CD4-positive, alpha-beta T cell treated with Interferon gamma for 1 hour (primary cell): ENCODE measurements around the gene TRIOBP.

Experiments
- DNase-seq: peaks from one replicate; pipeline ENCODE4 v3.0.0-alpha.2; 2020

Gene TRIOBP

GRCh38 chr22:37806409-37807333 is 109.8 kb downstream of the TRIOBP start:
- no peak for DNase-seq

- peak; percentile 88 for DNase-seq
Observed at GRCh38 chr22:37807410-37808293, 110.8 kb downstream of the TRIOBP start, which contains the start of gene GCAT. Gene GCAT, plus strand, starts transcription at chr22:37807934. Its CDS starts 34 bp downstream, at chr22:37807968.

DNA sequence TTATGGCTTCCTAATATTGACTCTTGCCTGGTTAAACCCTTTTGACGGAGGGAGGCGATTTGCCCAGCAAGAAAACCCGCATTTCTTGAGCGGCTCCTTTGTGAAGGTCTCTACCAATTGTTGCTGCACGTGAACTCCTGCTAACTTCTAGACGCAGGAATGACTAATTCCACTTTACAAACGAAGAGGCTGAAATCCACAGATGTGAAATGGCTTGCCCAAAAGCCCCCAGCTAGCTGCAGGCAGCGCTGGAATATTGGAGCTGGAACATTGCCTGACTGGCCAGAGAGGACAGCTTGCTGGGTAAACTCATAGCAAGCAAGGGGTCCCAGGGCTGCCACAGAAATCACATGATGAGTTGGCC is 111.4 kb downstream of the TRIOBP start:
- no peak for DNase-seq

DNA sequence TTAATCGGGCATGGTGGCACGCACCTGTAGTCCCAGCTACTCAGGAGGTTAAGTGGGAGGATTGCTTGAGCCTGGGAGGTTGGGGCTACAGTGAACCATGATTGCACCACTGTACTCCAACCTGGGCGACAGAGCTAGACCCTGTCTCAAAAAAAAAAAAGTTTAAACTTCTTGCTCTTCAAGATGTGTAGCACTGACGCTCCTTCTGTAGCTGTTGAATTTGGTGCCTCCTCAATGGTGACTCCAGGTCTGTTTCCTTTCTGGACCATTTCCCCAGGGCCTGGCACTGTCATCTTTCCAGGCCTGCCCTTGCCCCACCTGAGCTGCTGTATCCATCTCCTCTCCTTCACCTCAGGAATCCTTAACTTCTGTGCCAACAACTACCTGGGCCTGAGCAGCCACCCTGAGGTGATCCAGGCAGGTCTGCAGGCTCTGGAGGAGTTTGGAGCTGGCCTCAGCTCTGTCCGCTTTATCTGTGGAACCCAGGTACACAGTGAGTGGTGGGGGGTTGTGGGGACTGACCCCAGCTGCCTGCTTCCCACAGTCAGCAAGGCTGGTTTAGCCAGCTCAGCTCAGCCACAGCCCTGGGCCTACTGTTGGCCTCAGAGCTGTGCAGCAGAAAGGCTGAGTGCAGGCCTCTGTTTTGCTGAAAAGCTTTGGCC is 113.0 kb downstream of the TRIOBP start:
- DNase-seq = no peak

- no peak for DNase-seq
Observed at GRCh38 chr22:37811867-37812266, 115.0 kb downstream of the TRIOBP start.

DNA sequence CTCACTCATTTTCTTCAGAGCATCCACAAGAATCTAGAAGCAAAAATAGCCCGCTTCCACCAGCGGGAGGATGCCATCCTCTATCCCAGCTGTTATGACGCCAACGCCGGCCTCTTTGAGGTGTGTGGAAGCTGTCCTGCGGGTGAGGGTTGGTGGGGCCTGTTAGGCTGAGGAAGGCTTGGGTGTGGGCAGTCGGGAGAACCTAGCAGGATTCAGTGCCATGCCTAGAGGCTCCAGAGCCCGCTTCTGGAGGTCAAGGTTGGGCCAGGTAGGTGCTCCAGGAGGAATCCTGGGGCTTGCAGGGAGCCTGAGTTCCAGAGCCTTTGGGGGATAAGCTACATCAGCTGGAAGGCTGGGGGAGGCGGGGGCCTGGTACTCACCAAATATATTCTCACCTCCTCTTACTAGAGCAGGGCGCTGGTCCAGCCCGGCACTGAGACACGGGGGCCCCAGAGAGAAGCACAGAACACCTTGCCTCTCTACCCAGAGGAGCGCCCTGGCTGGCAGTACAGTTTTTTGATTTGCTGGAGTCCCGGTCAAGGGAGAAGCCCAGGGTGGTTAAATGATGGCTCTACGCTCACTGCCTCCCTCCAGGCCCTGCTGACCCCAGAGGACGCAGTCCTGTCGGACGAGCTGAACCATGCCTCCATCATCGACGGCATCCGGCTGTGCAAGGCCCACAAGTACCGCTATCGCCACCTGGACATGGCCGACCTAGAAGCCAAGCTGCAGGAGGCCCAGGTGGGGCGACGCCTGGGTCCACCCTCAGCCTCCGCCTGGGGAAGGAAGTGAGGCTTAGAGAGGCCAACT is 116.2 kb downstream of the TRIOBP start:
- DNase-seq = no peak

GRCh38 chr22:37815593-37815992 is 118.7 kb downstream of the TRIOBP start:
- DNase-seq = no peak

- DNase-seq = no peak
Observed at GRCh38 chr22:37816543-37817180, 119.8 kb downstream of the TRIOBP start.

DNA sequence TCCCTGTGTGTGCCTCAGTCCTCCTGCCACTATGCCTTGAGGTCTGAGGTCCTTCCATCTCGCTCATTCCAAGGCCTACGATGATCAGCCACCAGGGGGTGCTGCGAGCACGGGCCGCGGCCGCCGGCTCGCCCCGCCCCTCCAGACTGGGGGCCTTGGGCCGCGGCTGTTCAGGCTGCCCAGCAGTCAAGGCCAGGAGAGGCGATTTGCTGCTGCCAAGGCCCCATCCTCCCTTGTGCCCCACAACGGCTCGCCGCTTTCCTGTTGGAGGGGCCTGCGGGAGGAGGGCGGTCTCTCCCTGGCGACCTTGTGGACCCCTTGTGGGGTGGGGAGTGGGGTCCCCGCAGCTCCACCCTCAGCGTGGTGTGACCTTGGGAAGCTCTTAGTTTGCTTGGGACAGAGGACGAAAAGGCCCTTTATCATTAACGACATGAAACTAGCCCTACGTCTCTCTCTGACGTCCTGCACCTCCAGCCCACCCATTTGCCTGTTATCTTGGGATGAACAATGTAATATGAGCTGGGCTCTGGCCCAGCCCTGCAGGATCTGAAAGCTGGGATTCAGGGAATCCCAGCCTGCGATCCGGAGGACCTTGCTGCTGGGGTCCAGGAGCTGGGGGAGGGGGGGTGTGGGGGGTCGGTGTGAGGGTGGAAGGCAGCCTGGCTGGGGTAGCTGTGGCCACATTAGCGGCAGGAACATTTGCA is 121.0 kb downstream of the TRIOBP start:
- peak; percentile 75 for DNase-seq

DNA sequence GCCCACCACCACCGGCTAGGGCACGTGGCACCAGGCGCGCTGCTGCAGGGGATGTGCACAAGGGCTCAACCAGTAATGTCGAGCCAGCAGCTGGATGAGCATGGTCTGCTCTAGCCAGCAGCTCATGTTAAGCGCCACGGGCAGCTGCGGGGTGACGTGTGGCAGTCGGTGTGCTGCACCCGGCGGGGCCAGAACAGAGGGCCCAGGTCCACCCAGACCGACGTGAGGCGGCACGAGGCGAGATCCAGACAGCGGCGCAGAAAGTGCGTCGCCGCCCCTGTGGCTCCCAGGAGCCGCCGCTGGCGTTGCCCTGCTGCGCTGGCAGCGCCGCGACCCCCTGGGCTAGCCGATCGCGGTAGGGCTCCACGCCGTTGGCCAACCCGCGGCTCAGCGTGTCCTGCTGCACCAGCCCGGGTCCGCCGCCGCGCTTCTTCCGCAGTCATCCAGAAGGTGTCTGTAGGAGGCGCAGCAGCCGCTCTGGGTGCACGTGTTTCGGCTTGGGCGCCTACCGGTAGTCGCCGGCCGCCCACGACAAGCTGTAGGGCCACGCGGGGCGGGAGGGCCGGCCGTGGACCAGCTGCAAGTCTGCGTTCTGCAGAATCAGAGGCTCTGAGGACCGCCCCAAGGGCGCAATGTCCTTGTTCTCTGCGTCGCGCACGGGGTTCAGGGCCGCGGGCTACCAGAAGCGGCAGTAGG is 121.7 kb downstream of the TRIOBP start:
- DNase-seq = peak; percentile 58

- DNase-seq = no peak
Observed at GRCh38 chr22:37819105-37819433, 122.2 kb downstream of the TRIOBP start.

DNA sequence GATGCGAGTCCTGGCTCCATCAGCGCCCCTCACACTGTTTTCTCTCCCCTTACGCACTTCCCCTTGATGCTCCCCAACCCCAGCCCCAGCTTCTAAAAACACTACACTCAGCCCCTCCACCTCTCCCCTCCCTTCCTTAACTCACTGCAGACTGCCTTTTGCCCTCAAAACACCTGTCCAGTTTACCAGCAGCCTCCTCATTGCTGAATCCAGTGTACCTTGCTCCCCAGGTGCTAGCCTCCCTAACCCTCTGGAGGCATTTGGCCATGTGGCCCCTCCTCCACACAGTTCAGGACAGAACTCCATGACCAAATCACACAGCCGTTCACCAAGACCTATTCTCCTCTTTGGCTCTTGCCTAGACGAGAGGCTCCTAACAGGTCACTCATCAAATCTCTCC is 123.5 kb downstream of the TRIOBP start:
- DNase-seq = no peak

GRCh38 chr22:37822079-37822833 is 125.4 kb downstream of the TRIOBP start:
- no peak for DNase-seq

DNA sequence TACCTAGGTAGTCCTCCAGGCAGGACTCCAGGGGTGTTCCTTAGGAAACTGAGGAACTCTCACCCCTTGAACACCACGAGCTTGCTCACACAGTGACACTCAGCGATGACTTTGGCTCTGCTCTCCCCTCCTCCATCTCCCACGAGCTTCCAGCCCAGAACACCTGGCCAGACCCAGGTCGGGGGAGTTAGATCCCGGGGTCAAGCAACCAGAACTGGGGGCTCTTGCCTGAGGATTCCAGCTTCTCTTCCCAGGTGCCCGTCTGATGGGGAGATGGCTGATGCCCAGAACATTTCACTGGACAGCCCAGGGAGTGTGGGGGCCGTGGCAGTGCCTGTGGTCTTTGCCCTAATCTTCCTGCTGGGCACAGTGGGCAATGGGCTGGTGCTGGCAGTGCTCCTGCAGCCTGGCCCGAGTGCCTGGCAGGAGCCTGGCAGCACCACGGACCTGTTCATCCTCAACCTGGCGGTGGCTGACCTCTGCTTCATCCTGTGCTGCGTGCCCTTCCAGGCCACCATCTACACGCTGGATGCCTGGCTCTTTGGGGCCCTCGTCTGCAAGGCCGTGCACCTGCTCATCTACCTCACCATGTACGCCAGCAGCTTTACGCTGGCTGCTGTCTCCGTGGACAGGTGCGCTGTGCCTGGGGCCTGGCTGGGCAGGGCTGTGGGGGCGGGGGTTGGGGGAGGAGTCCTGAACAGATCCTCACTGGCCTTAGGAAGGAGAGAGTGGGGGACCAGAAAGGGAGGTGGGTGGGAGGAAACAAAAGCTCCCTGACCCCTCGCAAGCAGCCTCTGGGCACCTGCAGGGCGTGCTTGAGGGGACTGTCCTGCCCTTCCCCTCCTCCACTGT is 126.5 kb downstream of the TRIOBP start, which contains the start of gene GALR3:
TSS of gene GALR3 (plus strand) at position 249 of the 852 bp plus-strand sequence. CDS start at position 274, 25 bp downstream.
- no peak for DNase-seq

DNA sequence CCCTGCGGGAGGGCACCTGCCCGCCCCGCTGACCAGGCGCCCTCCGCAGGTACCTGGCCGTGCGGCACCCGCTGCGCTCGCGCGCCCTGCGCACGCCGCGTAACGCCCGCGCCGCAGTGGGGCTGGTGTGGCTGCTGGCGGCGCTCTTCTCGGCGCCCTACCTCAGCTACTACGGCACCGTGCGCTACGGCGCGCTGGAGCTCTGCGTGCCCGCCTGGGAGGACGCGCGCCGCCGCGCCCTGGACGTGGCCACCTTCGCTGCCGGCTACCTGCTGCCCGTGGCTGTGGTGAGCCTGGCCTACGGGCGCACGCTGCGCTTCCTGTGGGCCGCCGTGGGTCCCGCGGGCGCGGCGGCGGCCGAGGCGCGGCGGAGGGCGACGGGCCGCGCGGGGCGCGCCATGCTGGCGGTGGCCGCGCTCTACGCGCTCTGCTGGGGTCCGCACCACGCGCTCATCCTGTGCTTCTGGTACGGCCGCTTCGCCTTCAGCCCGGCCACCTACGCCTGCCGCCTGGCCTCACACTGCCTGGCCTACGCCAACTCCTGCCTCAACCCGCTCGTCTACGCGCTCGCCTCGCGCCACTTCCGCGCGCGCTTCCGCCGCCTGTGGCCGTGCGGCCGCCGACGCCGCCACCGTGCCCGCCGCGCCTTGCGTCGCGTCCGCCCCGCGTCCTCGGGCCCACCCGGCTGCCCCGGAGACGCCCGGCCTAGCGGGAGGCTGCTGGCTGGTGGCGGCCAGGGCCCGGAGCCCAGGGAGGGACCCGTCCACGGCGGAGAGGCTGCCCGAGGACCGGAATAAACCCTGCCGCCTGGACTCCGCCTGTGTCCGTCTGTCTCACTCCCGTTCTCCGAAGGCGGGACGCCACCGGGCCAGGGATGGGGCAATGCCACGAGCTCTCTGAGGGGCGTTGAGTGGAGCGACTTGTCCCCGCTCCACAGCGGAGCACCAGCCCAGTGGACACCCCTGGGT is 128.1 kb downstream of the TRIOBP start:
- no peak for DNase-seq
